MM.1S (cell line): ENCODE measurements around the gene KCNQ1.

ENCODE experiments used
- CTCF ChIP-seq: fragments of 300-600 bp; sonication (generic); IDR thresholded peaks from 2 replicates; pipeline ENCODE4 v1.5.1; 2016; ENCODE audit warnings: antibody characterized with exemption, low read length, mixed read lengths
- EZH2phosphoT487 ChIP-seq: fragments of 300-600 bp; sonication (generic); IDR thresholded peaks from 2 replicates; pipeline ENCODE4 v1.6.1; 2018; ENCODE audit warnings: antibody characterized with exemption, low read length

GRCh38 chr11:2740275-2740940 lies 295.6 kb downstream of the KCNQ1 start:
- TF ChIP-seq CTCF: no peak
- TF ChIP-seq EZH2phosphoT487: no peak
